HAP-1 (cell line): ENCODE results near the gene BTK.
"Not testable (repeated sequence)": the region's sequence is repeated elsewhere in the genome, so short reads cannot be mapped to it uniquely, and the experiment has no call there.

ENCODE experiments used
- DNase-seq, 2 experiments: peaks; one replicate each; pipeline ENCODE4 v3.0.0-alpha.2; 2016 to 2020; ENCODE audit warnings: low spot score in 2 of 2
- H3K27me3 ChIP-seq: fragments of 250-450 bp; sonication (Bioruptor Pico); 2 replicates; pipeline ENCODE4 v1.5.1; 2020; ENCODE audit warnings: low read depth, mild to moderate bottlenecking, moderate library complexity
- H3K36me3 ChIP-seq: fragments of 250-450 bp; sonication (Bioruptor Pico); replicated peaks from 2 replicates; pipeline ENCODE4 v1.5.1; 2020; ENCODE audit warnings: mild to moderate bottlenecking
- H3K4me1 ChIP-seq: fragments of 250-450 bp; sonication (Bioruptor Pico); 2 replicates; pipeline ENCODE4 v1.5.1; 2020; ENCODE audit warnings: mild to moderate bottlenecking
- H3K4me3 ChIP-seq: fragments of 250-450 bp; sonication (Bioruptor Pico); 2 replicates; pipeline ENCODE4 v1.5.1; 2020; ENCODE audit warnings: mild to moderate bottlenecking, moderate library complexity
- H3K9me3 ChIP-seq: fragments of 250-450 bp; sonication (Bioruptor Pico); 2 replicates; pipeline ENCODE4 v1.5.1; 2020; ENCODE audit warnings: mild to moderate bottlenecking, moderate library complexity
- in situ Hi-C: fragments of 300-500 bp; cut with MboI; formaldehyde crosslinking; loops from 3 replicates; pipeline ENCODE4 v1.14.3; 2020; ENCODE audit warnings: low sequenced_read_pairs, inconsistent platforms, mixed read lengths

BTK gene

GRCh38 chrX:101348452-101349192 is 37.4 kb downstream of the BTK start, which contains the start of gene TIMM8A:
Gene TIMM8A, minus strand, starts transcription at chrX:101348742. Its CDS starts 78 bp downstream, at chrX:101348664.
- Histone ChIP-seq H3K4me3 (peak within 1 kb of the TSS; percentile 82), H3K4me1 (peaks cover 21% of the 10 kb centered on the region), H3K27me3 (no peaks in the 10 kb centered on the region), H3K36me3 (peaks cover 34% of the 10 kb centered on the region), H3K9me3 (no peaks in the 10 kb centered on the region)
- in situ Hi-C loops: no loop called here
- DNase-seq: peak; percentile 89 to 91

GRCh38 chrX:101347859-101348451 is 38.0 kb downstream of the BTK start:
- in situ Hi-C loops: no loop called here
- H3K4me3 ChIP-seq: peak overlapping the region; percentile 82
- H3K27me3 ChIP-seq: no peaks in the 10 kb centered on the region
- H3K9me3 ChIP-seq: no peaks in the 10 kb centered on the region
- peaks cover 21% of the 10 kb centered on the region for H3K4me1 ChIP-seq
- DNase-seq: no peak
- H3K36me3 ChIP-seq: peaks cover 38% of the 10 kb centered on the region

GRCh38 chrX:101337776-101338271 is 48.2 kb downstream of the BTK start:
- no peak for DNase-seq
- H3K4me1 ChIP-seq: 0 out of 2 replicates have a peak, but pooled peaks cover 7% of the 10 kb centered on the region
- H3K9me3 ChIP-seq: no peaks in the 10 kb centered on the region
- no peaks in the 10 kb centered on the region for H3K27me3 ChIP-seq
- in situ Hi-C loops: no loop called here
- H3K4me3 ChIP-seq: no peak overlapping the region
- 0 out of 2 replicates have a peak, but pooled peaks cover 3% of the 10 kb centered on the region for H3K36me3 ChIP-seq

GRCh38 chrX:101334310-101334709 is 51.7 kb downstream of the BTK start:
- H3K4me3 ChIP-seq, H3K4me1 ChIP-seq, H3K27me3 ChIP-seq, DNase-seq, H3K36me3 ChIP-seq, H3K9me3 ChIP-seq, in situ Hi-C loops: not testable (repeated sequence)

GRCh38 chrX:101326600-101326999 is 59.4 kb downstream of the BTK start:
- DNase-seq: peak in 1 of 2 experiments; percentile 33
- in situ Hi-C loops, H3K27me3 ChIP-seq: not testable (repeated sequence)

GRCh38 chrX:101303790-101304189 is 82.2 kb downstream of the BTK start:
- in situ Hi-C loops: no loop called here
- Histone ChIP-seq H3K4me1 (no peaks in the 10 kb centered on the region), H3K27me3 (no peaks in the 10 kb centered on the region), H3K36me3 (no peaks in the 10 kb centered on the region), H3K4me3 (no peak overlapping the region), H3K9me3 (no peaks in the 10 kb centered on the region)
- no peak for DNase-seq

More at GRCh38 chrX:101326600-101326999, 59.4 kb downstream of the BTK start:
- not testable (repeated sequence) for H3K9me3 ChIP-seq, H3K4me3 ChIP-seq, H3K36me3 ChIP-seq, H3K4me1 ChIP-seq
